NCI-H69 (cell line): Measurements from ENCODE around the gene HIGD1A.
A peak's percentile ranks its signal among the peaks of the same experiment; 100 is the strongest.

Source experiments
- DNase-seq: peaks from one replicate; lab custom pipeline; 2025; lab: John Stamatoyannopoulos, UW

Gene HIGD1A

DNA sequence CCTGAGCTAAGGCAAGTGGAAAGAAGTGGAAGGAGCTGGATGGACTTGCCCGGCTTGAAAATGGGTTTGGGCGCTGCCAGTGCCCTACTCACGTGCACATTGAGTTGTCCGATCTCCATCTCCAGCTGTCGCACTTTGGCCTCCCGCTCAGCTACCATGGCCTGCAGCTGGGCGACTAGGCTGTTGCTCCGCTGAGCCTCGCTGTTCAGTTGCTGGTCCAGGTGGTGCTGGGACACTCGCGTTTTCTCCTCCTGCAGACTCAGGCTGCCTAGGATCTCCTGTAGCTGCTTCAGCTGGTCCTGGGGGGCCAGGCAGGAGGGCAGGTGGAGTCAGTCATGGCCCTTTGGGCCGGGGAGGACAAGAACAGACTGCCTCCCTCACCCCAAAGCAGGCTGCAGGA lies 68.7 kb downstream of the HIGD1A start:
- DNase-seq = no peak

DNA sequence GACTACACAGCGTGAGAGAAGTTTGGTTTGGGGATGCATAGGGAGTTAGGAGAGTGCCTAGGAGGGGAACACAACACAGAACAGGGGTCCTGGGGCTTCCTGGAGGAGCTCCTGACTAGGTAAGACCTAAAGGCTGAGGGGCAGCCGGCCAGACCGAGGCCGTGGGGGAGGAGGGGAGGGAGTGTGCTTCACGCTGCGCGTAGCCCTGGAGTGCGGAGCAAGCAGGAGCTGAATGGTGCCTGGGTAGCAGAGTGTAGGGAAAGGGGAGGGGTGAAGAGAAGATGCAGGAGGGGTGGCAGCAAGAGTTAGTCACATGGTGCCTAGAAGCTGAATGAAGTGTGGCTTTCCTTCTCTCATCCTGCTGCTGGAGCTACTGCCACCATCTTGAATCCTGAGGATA lies 69.3 kb downstream of the HIGD1A start:
- DNase-seq = no peak

DNA sequence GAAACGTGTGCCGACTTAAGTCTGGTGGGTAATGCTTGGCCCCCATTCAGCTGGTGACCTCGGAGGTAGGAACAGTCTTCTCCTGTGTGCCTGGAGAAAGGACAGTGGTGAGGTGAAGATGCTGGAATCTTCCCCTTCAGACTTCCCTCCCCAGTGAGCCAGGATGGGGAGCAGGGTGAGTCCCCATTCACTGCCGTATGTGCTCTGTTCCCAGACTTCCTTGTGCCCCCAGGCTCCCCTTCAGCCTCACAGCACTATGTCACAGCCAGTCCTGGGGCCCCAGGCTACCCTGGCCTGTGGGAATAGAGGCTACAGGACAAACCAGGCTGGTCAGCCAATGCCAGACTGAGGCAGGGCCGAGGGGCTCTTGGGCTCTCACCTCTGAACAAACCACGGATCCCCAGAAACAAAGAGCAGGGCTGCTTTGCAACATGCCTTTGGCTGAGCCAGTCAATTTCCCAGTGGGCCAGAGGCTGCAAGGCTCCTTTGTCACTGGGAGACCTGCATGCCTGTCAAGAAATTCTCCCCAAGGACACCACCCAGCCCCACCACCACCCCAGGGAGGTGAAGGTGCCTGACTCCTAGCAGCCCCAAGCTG lies 69.9 kb downstream of the HIGD1A start:
- DNase-seq = no peak

DNA sequence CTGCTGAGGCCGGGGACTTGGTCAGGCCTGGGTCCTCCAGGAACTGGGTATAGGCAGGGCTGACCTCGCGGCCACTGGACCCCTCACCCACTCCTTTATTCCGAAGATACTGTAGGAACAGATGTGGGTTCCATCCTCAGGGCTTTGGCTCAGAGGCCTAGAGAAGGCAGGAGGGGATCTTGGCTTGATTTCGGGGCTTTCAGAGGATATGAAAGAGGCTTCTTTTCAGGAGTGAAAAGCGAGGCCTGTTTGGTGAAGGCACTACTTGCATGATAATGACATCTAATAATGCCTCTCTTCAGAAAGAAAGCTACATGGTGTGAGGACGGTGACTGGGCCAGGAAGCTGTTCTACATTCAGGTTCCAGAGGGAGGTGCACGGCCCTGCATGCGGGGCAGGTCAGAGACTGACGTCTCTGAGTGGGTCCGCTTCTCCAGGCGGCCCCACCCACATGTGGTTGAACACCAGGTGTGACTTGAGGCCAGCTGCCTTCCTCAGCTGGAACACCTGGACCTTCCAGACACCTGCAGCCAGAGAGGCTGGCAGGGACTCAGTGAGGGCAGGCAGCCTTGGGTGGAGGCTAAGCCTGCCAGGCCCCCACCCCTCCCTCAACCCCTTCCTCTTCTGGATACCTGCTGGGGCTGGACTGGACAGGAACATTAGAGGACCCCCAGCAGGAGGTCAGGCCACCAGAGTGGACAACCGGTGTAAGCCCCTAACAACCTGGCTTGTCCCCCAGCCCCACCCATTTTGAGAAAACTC lies 70.6 kb downstream of the HIGD1A start:
- peak; percentile 9 for DNase-seq
